ENCODE data around the gene STRADB.
A peak's percentile ranks its signal among the peaks of the same experiment; 100 is the strongest.

The STRADB gene

GRCh38 chr2:201447086-201447485 lies 4.5 kb upstream of the STRADB start:
- TF ChIP-seq, protein P1, sequence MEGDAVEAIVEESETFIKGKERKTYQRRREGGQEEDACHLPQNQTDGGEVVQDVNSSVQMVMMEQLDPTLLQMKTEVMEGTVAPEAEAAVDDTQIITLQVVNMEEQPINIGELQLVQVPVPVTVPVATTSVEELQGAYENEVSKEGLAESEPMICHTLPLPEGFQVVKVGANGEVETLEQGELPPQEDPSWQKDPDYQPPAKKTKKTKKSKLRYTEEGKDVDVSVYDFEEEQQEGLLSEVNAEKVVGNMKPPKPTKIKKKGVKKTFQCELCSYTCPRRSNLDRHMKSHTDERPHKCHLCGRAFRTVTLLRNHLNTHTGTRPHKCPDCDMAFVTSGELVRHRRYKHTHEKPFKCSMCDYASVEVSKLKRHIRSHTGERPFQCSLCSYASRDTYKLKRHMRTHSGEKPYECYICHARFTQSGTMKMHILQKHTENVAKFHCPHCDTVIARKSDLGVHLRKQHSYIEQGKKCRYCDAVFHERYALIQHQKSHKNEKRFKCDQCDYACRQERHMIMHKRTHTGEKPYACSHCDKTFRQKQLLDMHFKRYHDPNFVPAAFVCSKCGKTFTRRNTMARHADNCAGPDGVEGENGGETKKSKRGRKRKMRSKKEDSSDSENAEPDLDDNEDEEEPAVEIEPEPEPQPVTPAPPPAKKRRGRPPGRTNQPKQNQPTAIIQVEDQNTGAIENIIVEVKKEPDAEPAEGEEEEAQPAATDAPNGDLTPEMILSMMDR (IDR thresholded peaks at IDR 0.05; ENCODE audit: low read depth, low read length): no peak
- no peaks in the 10 kb centered on the region for H3K27me3 ChIP-seq (ENCODE audit: insufficient read depth, low read depth, severe bottlenecking)
- H3K9me3 ChIP-seq (ENCODE audit: severe bottlenecking): no peaks in the 10 kb centered on the region
- DNase-seq: no peak
- no peak overlapping the region for H3K4me3 ChIP-seq (ENCODE audit: low read depth, low read length)
- H3K36me3 ChIP-seq: peaks cover 11% of the 10 kb centered on the region
- peak overlapping the region; percentile 30 for H3K27ac ChIP-seq

DNA sequence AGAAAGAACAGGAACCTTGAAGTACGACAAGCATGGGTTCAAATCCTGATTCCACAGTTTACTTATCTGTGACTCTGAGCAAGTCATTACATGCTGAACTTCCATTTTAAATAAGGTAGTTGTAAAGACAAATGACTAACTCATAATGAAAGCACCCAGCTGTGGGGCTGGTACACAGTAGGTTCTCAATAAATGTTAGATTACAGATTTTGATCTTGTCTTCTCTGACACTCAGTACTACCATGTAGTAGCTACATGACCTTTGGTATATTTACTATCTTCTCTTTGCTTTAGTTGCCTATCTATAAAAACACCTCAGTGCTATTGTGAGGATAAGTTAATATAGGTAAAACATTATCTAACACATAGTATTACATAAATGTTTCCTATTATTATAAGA lies 3.5 kb upstream of the STRADB start:
- no peak overlapping the region; the same call in 1 of the 2 replicates for H3K27ac ChIP-seq
- TF ChIP-seq, protein P1 (IDR thresholded peaks at IDR 0.05; ENCODE audit: low read depth, low read length): no peak
- no peaks in the 10 kb centered on the region for H3K9me3 ChIP-seq (ENCODE audit: severe bottlenecking)
- peaks cover 11% of the 10 kb centered on the region for H3K36me3 ChIP-seq
- no peak overlapping the region for H3K4me3 ChIP-seq (ENCODE audit: low read depth, low read length)
- H3K27me3 ChIP-seq (ENCODE audit: insufficient read depth, low read depth, severe bottlenecking): no peaks in the 10 kb centered on the region
- no peak for DNase-seq

DNA sequence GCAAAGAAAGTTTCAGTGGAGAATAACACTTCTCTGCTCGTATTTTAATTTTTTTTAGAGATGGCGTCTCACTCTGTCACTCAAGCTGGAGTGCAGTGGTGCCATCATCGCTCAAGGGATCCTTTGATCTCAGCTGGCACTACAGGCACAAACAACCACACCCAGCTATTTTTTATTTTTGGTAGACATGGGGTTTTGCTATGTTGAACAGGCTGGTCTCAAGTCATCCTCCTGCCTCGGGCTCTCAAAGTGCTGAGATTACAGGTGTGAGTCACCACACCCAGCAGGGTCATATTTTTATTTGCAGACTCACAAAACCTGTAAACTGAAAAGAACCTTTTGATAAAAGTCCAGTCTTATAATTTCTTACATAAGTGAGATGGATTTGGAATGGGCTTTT lies 2.8 kb upstream of the STRADB start:
- Histone ChIP-seq H3K36me3 (peaks cover 11% of the 10 kb centered on the region), H3K27me3 (ENCODE audit: insufficient read depth, low read depth, severe bottlenecking) (no peaks in the 10 kb centered on the region), H3K9me3 (ENCODE audit: severe bottlenecking) (no peaks in the 10 kb centered on the region), H3K4me3 (ENCODE audit: low read depth, low read length) (peak overlapping the region; percentile 22; the same call in 1 of the 2 replicates), H3K27ac (peak overlapping the region; percentile 55)
- no peak for DNase-seq
- TF ChIP-seq, protein P1 (IDR thresholded peaks at IDR 0.05; ENCODE audit: low read depth, low read length): no peak

DNA sequence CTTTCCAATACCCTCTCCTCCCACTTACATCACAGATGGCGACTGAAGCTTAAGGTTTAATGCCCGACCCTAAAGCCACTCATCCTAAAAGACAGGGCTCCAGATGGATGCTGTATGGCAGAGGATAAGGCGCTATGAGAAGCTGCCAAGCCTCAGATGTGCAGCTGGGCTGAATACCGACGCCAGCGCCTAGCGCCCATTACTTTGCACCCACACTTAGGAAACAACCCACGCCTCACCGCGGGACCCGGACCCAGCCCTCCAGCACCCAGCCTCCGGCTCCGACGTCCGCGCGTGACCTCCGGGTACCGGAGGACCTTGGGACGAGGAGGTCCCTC lies 617 bp upstream of the STRADB start:
- Histone ChIP-seq H3K4me3 (ENCODE audit: low read depth, low read length) (peak overlapping the region; percentile 94), H3K36me3 (peaks cover 23% of the 10 kb centered on the region), H3K27me3 (ENCODE audit: insufficient read depth, low read depth, severe bottlenecking) (no peaks in the 10 kb centered on the region), H3K9me3 (ENCODE audit: severe bottlenecking) (no peaks in the 10 kb centered on the region), H3K27ac (peak overlapping the region; percentile 93)
- TF ChIP-seq, protein P1 (IDR thresholded peaks at IDR 0.05; ENCODE audit: low read depth, low read length): no peak
- DNase-seq: peak; percentile 86

DNA sequence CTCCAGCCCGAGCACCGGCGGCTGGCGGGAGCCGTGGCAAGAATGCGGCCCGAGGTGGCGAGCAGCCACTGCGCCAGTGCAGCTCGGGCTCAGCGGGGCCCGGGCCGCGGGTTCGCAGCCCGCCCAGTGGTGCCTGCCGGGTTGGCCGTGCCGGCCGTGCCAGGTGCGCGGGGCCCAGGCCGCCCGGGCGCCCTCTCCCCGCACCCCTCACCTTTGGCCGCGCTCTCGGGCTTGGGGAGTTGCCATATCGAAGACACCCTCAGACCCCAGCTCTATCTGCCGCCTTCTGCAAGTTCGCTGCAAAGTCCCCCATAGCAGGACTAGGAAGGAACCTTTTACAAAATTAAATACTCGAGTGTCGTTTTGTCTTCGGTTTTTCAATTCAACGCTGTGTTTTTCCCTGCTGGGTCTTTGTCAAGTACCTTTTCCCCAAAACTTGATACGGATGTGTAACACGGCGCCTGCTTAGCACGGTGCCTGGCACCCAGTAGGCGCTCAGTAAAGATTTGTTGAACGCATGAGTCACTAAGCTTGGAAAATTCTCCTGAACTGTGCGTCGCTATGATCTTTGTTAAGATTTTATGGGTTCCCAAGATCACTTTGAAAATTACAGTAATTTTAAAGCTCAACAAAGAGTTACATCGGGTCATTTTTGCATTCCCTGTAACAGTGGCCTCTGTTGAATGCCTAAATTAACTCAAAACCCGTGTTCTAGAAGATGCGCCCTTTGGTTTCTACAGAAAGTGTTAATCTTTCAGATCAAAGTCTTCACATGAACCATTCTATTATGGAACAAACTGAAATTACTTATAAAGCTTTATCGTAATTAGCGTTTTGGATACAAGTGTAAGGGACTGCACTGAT lies 750 bp downstream of the STRADB start:
- Histone ChIP-seq H3K27ac (peak overlapping the region; percentile 93), H3K36me3 (peaks cover 31% of the 10 kb centered on the region), H3K4me3 (ENCODE audit: low read depth, low read length) (peak overlapping the region; percentile 94), H3K27me3 (ENCODE audit: insufficient read depth, low read depth, severe bottlenecking) (no peaks in the 10 kb centered on the region), H3K9me3 (ENCODE audit: severe bottlenecking) (no peaks in the 10 kb centered on the region)
- DNase-seq: no peak
- TF ChIP-seq, protein P1 (IDR thresholded peaks at IDR 0.05; ENCODE audit: low read depth, low read length): no peak

All from WERI-Rb-1 (cell line).